Skeletal muscle tissue (tissue), 4 donors: ENCODE measurements around the gene CALCOCO1. TPM values are rescaled to one million over a fixed set of nuclear protein-coding genes. Genes with fewer than 3 reads are reported as not detected.
A peak's percentile ranks its signal among the peaks of the same experiment; 100 is the strongest.

Experiments used
- H3K27ac ChIP-seq: one replicate; pipeline ENCODE4 v1.7.0; 2013; ENCODE audit warnings: mild to moderate bottlenecking, low read depth, low read length, inconsistent platforms
- H3K27me3 ChIP-seq, 3 donors: one replicate each; pipeline ENCODE4 v1.7.0; 2013; ENCODE audit warnings: low read length in 3 of 3; ENCODE audit not compliant: control insufficient read depth in 3 of 3, insufficient read depth in 3 of 3
- H3K36me3 ChIP-seq, 3 donors: one replicate each; pipeline ENCODE4 v1.7.0; 2013; ENCODE audit warnings: low read length in 3 of 3; ENCODE audit not compliant: control insufficient read depth in 3 of 3, insufficient read depth in 3 of 3
- H3K4me1 ChIP-seq, 3 donors: one replicate each; pipeline ENCODE4 v1.7.0; 2013; ENCODE audit warnings: low read length in 3 of 3, mild to moderate bottlenecking in 3 of 3; ENCODE audit not compliant: control insufficient read depth in 3 of 3, insufficient read depth in 3 of 3
- H3K4me3 ChIP-seq, 3 donors: one replicate each; pipeline ENCODE4 v1.7.0; 2013; ENCODE audit warnings: low read length in 3 of 3
- H3K9ac ChIP-seq, 3 donors: one replicate each; pipeline ENCODE4 v1.7.0; 2013; ENCODE audit warnings: low read length in 3 of 3, mild to moderate bottlenecking in 3 of 3, moderate library complexity in 2 of 3, low read depth in 1 of 3
- H3K9me3 ChIP-seq, 3 donors: one replicate each; pipeline ENCODE4 v1.7.0; 2013; ENCODE audit warnings: low read length in 3 of 3; ENCODE audit not compliant: control insufficient read depth in 3 of 3
- total RNA-seq: library from RNA; depleted of rRNA; stranded (reverse); fragments of >200 nt; gene quantifications from one replicate; pipeline ENCODE4 v1.2.3, GENCODE V29; 2014
- donor health status: Osteomylitis.

The CALCOCO1 gene
- total RNA-seq, 1 donor from 2014 or later, result 49.1 TPM

GRCh38 chr12:53759261-53759660 is 32.0 kb upstream of the CALCOCO1 start:
- H3K27me3 ChIP-seq, result peaks cover 18 to 34% (median 24%) of the 10 kb centered on the region in 3 donors
- no peaks in the 10 kb centered on the region for H3K9me3 ChIP-seq
- no peak overlapping the region for H3K27ac ChIP-seq
- no peaks in the 10 kb centered on the region for H3K36me3 ChIP-seq
- H3K4me3 ChIP-seq, result no peak overlapping the region
- H3K9ac ChIP-seq, result no peak overlapping the region
- peaks cover 7 to 10% (median 8%) of the 10 kb centered on the region in 3 donors for H3K4me1 ChIP-seq

GRCh38 chr12:53758730-53759103 is 31.5 kb upstream of the CALCOCO1 start:
- Histone ChIP-seq H3K4me1 (peaks cover 7 to 10% (median 8%) of the 10 kb centered on the region in 3 donors), H3K4me3 (no peak overlapping the region), H3K27ac (no peak overlapping the region), H3K9ac (no peak overlapping the region), H3K9me3 (no peaks in the 10 kb centered on the region), H3K36me3 (no peaks in the 10 kb centered on the region), H3K27me3 (peaks cover 18 to 35% (median 25%) of the 10 kb centered on the region in 3 donors)

- no peak overlapping the region for H3K9ac ChIP-seq
- H3K4me1 ChIP-seq, result peaks cover 7 to 10% (median 8%) of the 10 kb centered on the region in 3 donors
- no peaks in the 10 kb centered on the region for H3K9me3 ChIP-seq
- peaks cover 15 to 40% (median 30%) of the 10 kb centered on the region in 3 donors for H3K27me3 ChIP-seq
- no peak overlapping the region for H3K4me3 ChIP-seq
- no peaks in the 10 kb centered on the region for H3K36me3 ChIP-seq
- H3K27ac ChIP-seq, result no peak overlapping the region
Measured at GRCh38 chr12:53758081-53758729, 31.0 kb upstream of the CALCOCO1 start.

GRCh38 chr12:53757101-53757770 is 30.0 kb upstream of the CALCOCO1 start:
- Histone ChIP-seq H3K9me3 (no peaks in the 10 kb centered on the region), H3K4me1 (peaks cover 7 to 10% (median 8%) of the 10 kb centered on the region in 3 donors), H3K36me3 (no peaks in the 10 kb centered on the region), H3K27ac (no peak overlapping the region), H3K9ac (no peak overlapping the region), H3K27me3 (peaks cover 14 to 48% (median 35%) of the 10 kb centered on the region in 3 donors), H3K4me3 (peak overlapping the region in 2 of 3 donors; percentile 34 to 41)

GRCh38 chr12:53756300-53757100 is 29.2 kb upstream of the CALCOCO1 start:
- H3K27ac ChIP-seq, result no peak overlapping the region
- H3K9me3 ChIP-seq, result no peaks in the 10 kb centered on the region
- peaks cover 17 to 55% (median 39%) of the 10 kb centered on the region in 3 donors for H3K27me3 ChIP-seq
- peak overlapping the region in 2 of 3 donors; percentile 34 to 41 for H3K4me3 ChIP-seq
- H3K36me3 ChIP-seq, result no peaks in the 10 kb centered on the region
- peaks cover 11 to 12% (median 12%) of the 10 kb centered on the region in 3 donors for H3K4me1 ChIP-seq
- no peak overlapping the region for H3K9ac ChIP-seq

GRCh38 chr12:53755893-53756292 is 28.6 kb upstream of the CALCOCO1 start:
- Histone ChIP-seq H3K27me3 (peaks cover 19 to 55% (median 41%) of the 10 kb centered on the region in 3 donors), H3K9ac (no peak overlapping the region)

GRCh38 chr12:53755451-53755891 is 28.2 kb upstream of the CALCOCO1 start:
- Histone ChIP-seq H3K27ac (no peak overlapping the region), H3K27me3 (peaks cover 23 to 55% (median 45%) of the 10 kb centered on the region in 3 donors), H3K9me3 (no peaks in the 10 kb centered on the region), H3K4me1 (peaks cover 19 to 21% (median 20%) of the 10 kb centered on the region in 3 donors), H3K4me3 (no peak overlapping the region), H3K36me3 (no peaks in the 10 kb centered on the region), H3K9ac (no peak overlapping the region)

More at GRCh38 chr12:53755893-53756292, 28.6 kb upstream of the CALCOCO1 start:
- H3K4me1 ChIP-seq, result peaks cover 14 to 16% (median 16%) of the 10 kb centered on the region in 3 donors
- no peak overlapping the region for H3K27ac ChIP-seq
- H3K36me3 ChIP-seq, result no peaks in the 10 kb centered on the region
- no peaks in the 10 kb centered on the region for H3K9me3 ChIP-seq
- no peak overlapping the region for H3K4me3 ChIP-seq

- H3K27me3 ChIP-seq, result peaks cover 26 to 57% (median 52%) of the 10 kb centered on the region in 3 donors
- no peaks in the 10 kb centered on the region for H3K36me3 ChIP-seq
- peaks cover 22 to 25% (median 22%) of the 10 kb centered on the region in 3 donors for H3K4me1 ChIP-seq
- H3K9me3 ChIP-seq, result no peaks in the 10 kb centered on the region
- H3K9ac ChIP-seq, result no peak overlapping the region
- no peak overlapping the region for H3K27ac ChIP-seq
- no peak overlapping the region for H3K4me3 ChIP-seq
Measured at GRCh38 chr12:53754633-53755264, 27.5 kb upstream of the CALCOCO1 start.

GRCh38 chr12:53754188-53754585 is 26.9 kb upstream of the CALCOCO1 start:
- H3K27ac ChIP-seq, result no peak overlapping the region
- H3K27me3 ChIP-seq, result peaks cover 23 to 57% (median 54%) of the 10 kb centered on the region in 3 donors
- no peaks in the 10 kb centered on the region for H3K36me3 ChIP-seq
- H3K9me3 ChIP-seq, result no peaks in the 10 kb centered on the region
- no peak overlapping the region for H3K9ac ChIP-seq
- H3K4me1 ChIP-seq, result peaks cover 22 to 25% (median 22%) of the 10 kb centered on the region in 3 donors
- H3K4me3 ChIP-seq, result no peak overlapping the region
